ENCODE data around the gene SLC35B2.
"Not testable (repeated sequence)": the region's sequence is repeated elsewhere in the genome, so short reads cannot be mapped to it uniquely, and the experiment has no call there.

The SLC35B2 gene

DNA sequence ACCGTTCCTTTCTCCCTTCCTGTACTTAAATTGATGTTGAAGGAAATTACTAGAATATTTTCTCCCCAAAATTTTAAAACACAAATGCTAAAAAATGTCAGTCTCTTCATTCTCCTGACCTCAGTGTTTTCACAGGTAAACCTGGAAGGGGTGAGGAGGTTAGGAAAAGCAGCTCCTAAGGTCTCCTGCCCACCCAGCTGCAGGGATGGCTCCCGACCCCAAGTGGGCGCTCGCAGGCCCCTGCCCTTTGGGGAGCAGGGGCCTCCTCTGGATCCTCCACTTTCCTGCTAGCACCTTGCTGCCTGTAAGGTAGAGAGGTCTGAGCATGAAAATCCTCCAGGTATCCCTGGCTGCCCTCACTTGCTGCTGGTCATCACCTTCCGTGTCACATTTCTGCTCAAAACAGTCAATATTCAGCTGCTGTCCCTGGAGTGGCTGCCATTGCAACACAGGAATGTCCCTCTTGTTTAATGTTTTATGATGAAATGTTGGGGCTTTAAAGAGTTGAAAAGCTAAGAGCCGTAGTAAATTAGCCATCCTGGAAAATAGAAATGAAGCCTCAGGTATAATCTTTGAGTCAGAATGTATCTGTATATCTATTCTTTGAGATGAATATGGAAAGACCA lies 21.3 kb downstream of the SLC35B2 start:
- peaks cover 6% of the 10 kb centered on the region for H3K4me1 ChIP-seq
- no peaks in the 10 kb centered on the region for H3K27me3 ChIP-seq (ENCODE audit: low read depth)
- no peaks in the 10 kb centered on the region for H3K9me3 ChIP-seq
- peaks cover 43% of the 10 kb centered on the region for H3K36me3 ChIP-seq (replicated peaks)
- H3K4me3 ChIP-seq, result no peak overlapping the region
- in situ Hi-C loops (cut with MboI; ENCODE audit: low sequenced_read_pairs), result loop anchor here (5.0 kb wide), 1 partner anchor 64 kb away; no protein-coding TSS in a partner anchor
- DNase-seq (ENCODE audit: low spot score in 2 of 2), result no peak

- in situ Hi-C loops (cut with MboI; ENCODE audit: low sequenced_read_pairs), result loop anchor here (5.0 kb wide), 1 partner anchor 63 kb away; no protein-coding TSS in a partner anchor
Measured at GRCh38 chr6:44235269-44235668, 22.1 kb downstream of the SLC35B2 start.

DNA sequence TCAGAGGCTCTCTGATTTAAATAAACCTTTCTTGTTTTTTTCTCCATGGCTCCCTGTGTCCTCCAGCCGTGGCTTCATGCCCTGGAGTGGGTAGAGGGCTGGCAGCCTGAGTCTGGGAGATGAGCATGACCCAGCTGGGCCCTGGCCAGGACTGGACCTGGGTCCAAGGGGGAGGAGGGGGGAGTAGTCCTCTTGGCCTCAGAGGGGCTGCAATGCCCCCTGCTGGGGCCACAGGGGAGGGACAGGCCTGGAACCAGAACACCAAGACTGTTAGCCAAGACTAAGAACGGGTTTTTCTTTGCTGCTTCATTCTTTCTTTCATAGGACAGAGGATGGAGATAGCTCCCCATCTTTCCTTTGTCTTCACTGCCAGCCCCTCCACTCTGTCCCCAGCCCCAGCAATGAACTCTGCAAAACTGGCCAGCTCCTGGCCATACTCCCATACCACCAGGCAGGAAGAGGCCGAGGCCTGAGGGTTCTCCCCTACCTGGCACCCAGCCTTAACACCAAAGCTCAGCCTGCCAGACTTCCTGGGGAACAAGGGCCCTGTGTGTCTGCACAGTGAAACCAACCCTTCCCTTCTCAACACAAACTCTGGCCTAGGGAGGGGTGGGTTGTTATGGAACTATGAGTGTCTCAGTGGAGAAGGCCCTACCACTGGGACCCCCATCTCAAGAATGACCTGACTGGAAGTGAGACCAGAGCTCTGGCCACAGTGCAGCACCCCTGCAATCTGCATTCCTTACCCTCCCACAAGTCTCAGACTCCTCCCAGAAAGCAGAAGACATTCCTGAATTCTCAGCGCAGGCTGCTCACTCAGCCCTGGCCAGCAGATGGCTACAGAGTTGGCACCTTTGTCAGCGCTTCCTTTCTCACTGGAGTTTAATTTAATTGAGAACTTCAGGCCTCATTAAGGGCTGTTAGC lies 23.0 kb downstream of the SLC35B2 start:
- Histone ChIP-seq H3K27me3 (ENCODE audit: low read depth) (no peaks in the 10 kb centered on the region), H3K9me3 (no peaks in the 10 kb centered on the region), H3K4me3 (no peak overlapping the region), H3K36me3 (replicated peaks) (peaks cover 57% of the 10 kb centered on the region), H3K4me1 (peaks cover 6% of the 10 kb centered on the region)
- DNase-seq (ENCODE audit: low spot score in 2 of 2), result peak in 1 of 2 experiments; percentile 60
- in situ Hi-C loops (cut with MboI; ENCODE audit: low sequenced_read_pairs), result loop anchor here (5.0 kb wide), 1 partner anchor 62 kb away; no protein-coding TSS in a partner anchor

More at GRCh38 chr6:44235269-44235668, 22.1 kb downstream of the SLC35B2 start:
- Histone ChIP-seq H3K9me3 (no peaks in the 10 kb centered on the region), H3K27me3 (ENCODE audit: low read depth) (no peaks in the 10 kb centered on the region), H3K4me3 (no peak overlapping the region), H3K4me1 (peaks cover 6% of the 10 kb centered on the region), H3K36me3 (replicated peaks) (peaks cover 48% of the 10 kb centered on the region)
- no peak for DNase-seq (ENCODE audit: low spot score in 2 of 2)

DNA sequence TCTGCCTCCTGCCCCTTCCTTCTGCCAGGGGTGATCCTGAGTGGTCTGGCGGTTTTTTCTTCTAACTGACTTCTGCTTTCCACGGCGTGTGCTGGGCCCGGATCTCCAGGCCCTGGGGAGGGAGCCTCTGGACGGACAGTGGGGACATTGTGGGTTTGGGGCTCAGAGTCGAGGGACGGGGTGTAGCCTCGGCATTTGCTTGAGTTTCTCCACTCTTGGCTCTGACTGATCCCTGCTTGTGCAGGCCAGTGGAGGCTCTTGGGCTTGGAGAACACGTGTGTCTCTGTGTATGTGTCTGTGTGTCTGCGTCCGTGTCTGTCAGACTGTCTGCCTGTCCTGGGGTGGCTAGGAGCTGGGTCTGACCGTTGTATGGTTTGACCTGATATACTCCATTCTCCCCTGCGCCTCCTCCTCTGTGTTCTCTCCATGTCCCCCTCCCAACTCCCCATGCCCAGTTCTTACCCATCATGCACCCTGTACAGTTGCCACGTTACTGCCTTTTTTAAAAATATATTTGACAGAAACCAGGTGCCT lies 23.7 kb downstream of the SLC35B2 start:
- H3K36me3 ChIP-seq (replicated peaks), result peaks cover 64% of the 10 kb centered on the region
- H3K4me1 ChIP-seq, result peaks cover 6% of the 10 kb centered on the region
- H3K27me3 ChIP-seq (ENCODE audit: low read depth), result no peaks in the 10 kb centered on the region
- in situ Hi-C loops (cut with MboI; ENCODE audit: low sequenced_read_pairs), result no loop called here
- DNase-seq (ENCODE audit: low spot score in 2 of 2), result no peak
- H3K4me3 ChIP-seq, result no peak overlapping the region
- no peaks in the 10 kb centered on the region for H3K9me3 ChIP-seq

- H3K4me3 ChIP-seq, result no peak overlapping the region
- no peak for DNase-seq (ENCODE audit: low spot score in 2 of 2)
- in situ Hi-C loops (cut with MboI; ENCODE audit: low sequenced_read_pairs), result no loop called here
- peaks cover 70% of the 10 kb centered on the region for H3K36me3 ChIP-seq (replicated peaks)
- no peaks in the 10 kb centered on the region for H3K9me3 ChIP-seq
- no peaks in the 10 kb centered on the region for H3K27me3 ChIP-seq (ENCODE audit: low read depth)
- H3K4me1 ChIP-seq, result peaks cover 6% of the 10 kb centered on the region
Measured at GRCh38 chr6:44232676-44233566, 24.4 kb downstream of the SLC35B2 start.

GRCh38 chr6:44231426-44231825 lies 25.9 kb downstream of the SLC35B2 start:
- H3K4me3 ChIP-seq; in situ Hi-C loops (cut with MboI; ENCODE audit: low sequenced_read_pairs); H3K27me3 ChIP-seq (ENCODE audit: low read depth); H3K4me1 ChIP-seq; H3K9me3 ChIP-seq; DNase-seq (ENCODE audit: low spot score in 2 of 2): not testable (repeated sequence)
- peaks cover 75% of the 10 kb centered on the region for H3K36me3 ChIP-seq (replicated peaks)

- Histone ChIP-seq H3K9me3 (no peaks in the 10 kb centered on the region), H3K27me3 (ENCODE audit: low read depth) (no peaks in the 10 kb centered on the region), H3K4me3 (no peak overlapping the region), H3K4me1 (peaks cover 7% of the 10 kb centered on the region), H3K36me3 (replicated peaks) (peaks cover 69% of the 10 kb centered on the region)
- in situ Hi-C loops (cut with MboI; ENCODE audit: low sequenced_read_pairs), result no loop called here
- no peak for DNase-seq (ENCODE audit: low spot score in 2 of 2)
Measured at GRCh38 chr6:44230034-44230675, 27.2 kb downstream of the SLC35B2 start.

- in situ Hi-C loops (cut with MboI; ENCODE audit: low sequenced_read_pairs), result no loop called here
- Histone ChIP-seq H3K4me1 (peaks cover 14% of the 10 kb centered on the region), H3K36me3 (replicated peaks) (peaks cover 64% of the 10 kb centered on the region), H3K9me3 (no peaks in the 10 kb centered on the region), H3K4me3 (no peak overlapping the region), H3K27me3 (ENCODE audit: low read depth) (no peaks in the 10 kb centered on the region)
- no peak for DNase-seq (ENCODE audit: low spot score in 2 of 2)
Measured at GRCh38 chr6:44229376-44230033, 27.8 kb downstream of the SLC35B2 start.

DNA sequence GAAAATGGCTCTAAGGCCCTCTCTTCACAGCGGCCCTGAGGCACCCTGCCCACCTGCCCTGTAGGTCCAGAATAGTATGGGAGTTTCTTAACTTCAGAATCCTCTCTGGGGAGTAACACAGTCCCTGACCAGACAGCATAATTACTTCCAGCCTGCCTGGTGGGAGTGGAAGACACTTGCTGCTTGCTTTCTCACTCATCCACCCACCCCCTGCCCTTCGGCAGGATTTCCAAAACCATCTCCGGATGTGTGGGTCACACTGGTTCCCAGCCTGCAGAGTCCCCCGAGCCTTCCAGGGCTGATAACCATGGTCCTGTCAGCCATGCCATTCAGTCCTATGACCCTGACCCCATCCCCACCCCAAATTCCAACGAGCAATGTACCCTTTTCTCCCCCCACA lies 28.5 kb downstream of the SLC35B2 start:
- Histone ChIP-seq H3K4me1 (peaks cover 16% of the 10 kb centered on the region), H3K9me3 (no peaks in the 10 kb centered on the region), H3K4me3 (no peak overlapping the region), H3K27me3 (ENCODE audit: low read depth) (no peaks in the 10 kb centered on the region), H3K36me3 (replicated peaks) (peaks cover 59% of the 10 kb centered on the region)
- in situ Hi-C loops (cut with MboI; ENCODE audit: low sequenced_read_pairs), result no loop called here
- no peak for DNase-seq (ENCODE audit: low spot score in 2 of 2)

- H3K36me3 ChIP-seq (replicated peaks), result peaks cover 55% of the 10 kb centered on the region
- in situ Hi-C loops (cut with MboI; ENCODE audit: low sequenced_read_pairs), result no loop called here
- H3K4me3 ChIP-seq, result no peak overlapping the region
- H3K27me3 ChIP-seq (ENCODE audit: low read depth), result no peaks in the 10 kb centered on the region
- no peak for DNase-seq (ENCODE audit: low spot score in 2 of 2)
- peaks cover 16% of the 10 kb centered on the region for H3K4me1 ChIP-seq
- H3K9me3 ChIP-seq, result no peaks in the 10 kb centered on the region
Measured at GRCh38 chr6:44228433-44228832, 28.9 kb downstream of the SLC35B2 start.

- Histone ChIP-seq H3K4me3 (no peak overlapping the region), H3K9me3 (no peaks in the 10 kb centered on the region), H3K4me1 (peaks cover 17% of the 10 kb centered on the region), H3K27me3 (ENCODE audit: low read depth) (no peaks in the 10 kb centered on the region), H3K36me3 (replicated peaks) (peaks cover 51% of the 10 kb centered on the region)
- DNase-seq (ENCODE audit: low spot score in 2 of 2), result no peak
- in situ Hi-C loops (cut with MboI; ENCODE audit: low sequenced_read_pairs), result no loop called here
Measured at GRCh38 chr6:44228031-44228430, 29.3 kb downstream of the SLC35B2 start.

GRCh38 chr6:44227148-44227793 lies 30.1 kb downstream of the SLC35B2 start:
- Histone ChIP-seq H3K27me3 (ENCODE audit: low read depth) (no peaks in the 10 kb centered on the region), H3K4me1 (peaks cover 22% of the 10 kb centered on the region), H3K4me3 (no peak overlapping the region), H3K36me3 (replicated peaks) (peaks cover 45% of the 10 kb centered on the region), H3K9me3 (no peaks in the 10 kb centered on the region)
- in situ Hi-C loops (cut with MboI; ENCODE audit: low sequenced_read_pairs), result no loop called here
- DNase-seq (ENCODE audit: low spot score in 2 of 2), result no peak

Measured in HAP-1 (cell line).